ENCODE measurements around the gene MAJIN. TPM values are rescaled to one million over a fixed set of nuclear protein-coding genes. Genes with fewer than 3 reads are reported as not detected.
A peak's percentile ranks its signal among the peaks of the same experiment; 100 is the strongest.

MAJIN gene
- total RNA-seq, 1 donor from 2014 or later, result not detected

GRCh38 chr11:64893194-64894069 lies 78.5 kb downstream of the MAJIN start:
- no peak for TF ChIP-seq CTCF (IDR thresholded peaks at IDR 0.05)
- Histone ChIP-seq H3K9me3 (no peaks in the 10 kb centered on the region), H3K27me3 (ENCODE audit: low read depth) (no peaks in the 10 kb centered on the region), H3K4me1 (peaks cover 10% of the 10 kb centered on the region), H3K36me3 (peaks cover 39% of the 10 kb centered on the region), H3K27ac (no peak overlapping the region), H3K4me3 (no peak overlapping the region)
- intact Hi-C loops (cut with DNase I), result no loop called here
- DNase-seq (no peak), ATAC-seq (peak in 1 of 2 donors; percentile 23)

- intact Hi-C loops (cut with DNase I), result no loop called here
- no peak for ATAC-seq
- H3K9me3 ChIP-seq, result no peaks in the 10 kb centered on the region
- no peak overlapping the region for H3K27ac ChIP-seq
- TF ChIP-seq CTCF (IDR thresholded peaks at IDR 0.05), result no peak
- H3K4me1 ChIP-seq, result peaks cover 16% of the 10 kb centered on the region
- no peak for DNase-seq
- H3K4me3 ChIP-seq, result no peak overlapping the region
- no peaks in the 10 kb centered on the region for H3K27me3 ChIP-seq (ENCODE audit: low read depth)
- peaks cover 33% of the 10 kb centered on the region for H3K36me3 ChIP-seq
Measured at GRCh38 chr11:64892838-64893193, 79.1 kb downstream of the MAJIN start.

- intact Hi-C loops (cut with DNase I), result no loop called here
- no peak overlapping the region for H3K27ac ChIP-seq
- no peak for TF ChIP-seq CTCF (IDR thresholded peaks at IDR 0.05)
- H3K36me3 ChIP-seq, result peaks cover 29% of the 10 kb centered on the region
- H3K9me3 ChIP-seq, result no peaks in the 10 kb centered on the region
- no peak overlapping the region for H3K4me3 ChIP-seq
- no peak for ATAC-seq
- no peak for DNase-seq
- peaks cover 19% of the 10 kb centered on the region for H3K4me1 ChIP-seq
- no peaks in the 10 kb centered on the region for H3K27me3 ChIP-seq (ENCODE audit: low read depth)
Measured at GRCh38 chr11:64892411-64892831, 79.5 kb downstream of the MAJIN start.

- Histone ChIP-seq H3K4me3 (no peak overlapping the region), H3K36me3 (peaks cover 23% of the 10 kb centered on the region), H3K27ac (no peak overlapping the region), H3K4me1 (peaks cover 21% of the 10 kb centered on the region), H3K27me3 (ENCODE audit: low read depth) (no peaks in the 10 kb centered on the region), H3K9me3 (no peaks in the 10 kb centered on the region)
- intact Hi-C loops (cut with DNase I), result no loop called here
- DNase-seq (no peak), ATAC-seq (no peak)
- no peak for TF ChIP-seq CTCF (IDR thresholded peaks at IDR 0.05)
Measured at GRCh38 chr11:64891880-64892279, 80.0 kb downstream of the MAJIN start.

- ATAC-seq (no peak), DNase-seq (no peak)
- intact Hi-C loops (cut with DNase I), result no loop called here
- Histone ChIP-seq H3K4me1 (peaks cover 22% of the 10 kb centered on the region), H3K9me3 (no peaks in the 10 kb centered on the region), H3K27me3 (ENCODE audit: low read depth) (no peaks in the 10 kb centered on the region), H3K36me3 (peaks cover 18% of the 10 kb centered on the region), H3K4me3 (no peak overlapping the region), H3K27ac (no peak overlapping the region)
- TF ChIP-seq CTCF (IDR thresholded peaks at IDR 0.05), result no peak
Measured at GRCh38 chr11:64891215-64891848, 80.6 kb downstream of the MAJIN start.
